Retinal pigment epithelial cell (primary cell): Measurements from ENCODE around the gene MAP3K10.
A peak's percentile ranks its signal among the peaks of the same experiment; 100 is the strongest.

Source experiments
- DNase-seq: peaks from one replicate; pipeline ENCODE4 v3.0.0-alpha.2; 2010; ENCODE audit warnings: low read depth
- H3K4me3 ChIP-seq: 2 replicates; pipeline ENCODE4 v1.5.1; 2011; ENCODE audit warnings: mild to moderate bottlenecking, low read length, control low read depth, moderate library complexity
- TF ChIP-seq, protein P1 (sequence below): conservative IDR thresholded peaks from 2 replicates; pipeline ENCODE4 v1.5.1; 2011; ENCODE audit warnings: low read depth, low read length, control low read depth, inconsistent platforms

Gene MAP3K10

GRCh38 chr19:40224342-40225150, 33.3 kb downstream of the MAP3K10 start:
- DNase-seq, result no peak
- no peak overlapping the region for H3K4me3 ChIP-seq
- TF ChIP-seq, protein P1, sequence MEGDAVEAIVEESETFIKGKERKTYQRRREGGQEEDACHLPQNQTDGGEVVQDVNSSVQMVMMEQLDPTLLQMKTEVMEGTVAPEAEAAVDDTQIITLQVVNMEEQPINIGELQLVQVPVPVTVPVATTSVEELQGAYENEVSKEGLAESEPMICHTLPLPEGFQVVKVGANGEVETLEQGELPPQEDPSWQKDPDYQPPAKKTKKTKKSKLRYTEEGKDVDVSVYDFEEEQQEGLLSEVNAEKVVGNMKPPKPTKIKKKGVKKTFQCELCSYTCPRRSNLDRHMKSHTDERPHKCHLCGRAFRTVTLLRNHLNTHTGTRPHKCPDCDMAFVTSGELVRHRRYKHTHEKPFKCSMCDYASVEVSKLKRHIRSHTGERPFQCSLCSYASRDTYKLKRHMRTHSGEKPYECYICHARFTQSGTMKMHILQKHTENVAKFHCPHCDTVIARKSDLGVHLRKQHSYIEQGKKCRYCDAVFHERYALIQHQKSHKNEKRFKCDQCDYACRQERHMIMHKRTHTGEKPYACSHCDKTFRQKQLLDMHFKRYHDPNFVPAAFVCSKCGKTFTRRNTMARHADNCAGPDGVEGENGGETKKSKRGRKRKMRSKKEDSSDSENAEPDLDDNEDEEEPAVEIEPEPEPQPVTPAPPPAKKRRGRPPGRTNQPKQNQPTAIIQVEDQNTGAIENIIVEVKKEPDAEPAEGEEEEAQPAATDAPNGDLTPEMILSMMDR, result no peak

DNA sequence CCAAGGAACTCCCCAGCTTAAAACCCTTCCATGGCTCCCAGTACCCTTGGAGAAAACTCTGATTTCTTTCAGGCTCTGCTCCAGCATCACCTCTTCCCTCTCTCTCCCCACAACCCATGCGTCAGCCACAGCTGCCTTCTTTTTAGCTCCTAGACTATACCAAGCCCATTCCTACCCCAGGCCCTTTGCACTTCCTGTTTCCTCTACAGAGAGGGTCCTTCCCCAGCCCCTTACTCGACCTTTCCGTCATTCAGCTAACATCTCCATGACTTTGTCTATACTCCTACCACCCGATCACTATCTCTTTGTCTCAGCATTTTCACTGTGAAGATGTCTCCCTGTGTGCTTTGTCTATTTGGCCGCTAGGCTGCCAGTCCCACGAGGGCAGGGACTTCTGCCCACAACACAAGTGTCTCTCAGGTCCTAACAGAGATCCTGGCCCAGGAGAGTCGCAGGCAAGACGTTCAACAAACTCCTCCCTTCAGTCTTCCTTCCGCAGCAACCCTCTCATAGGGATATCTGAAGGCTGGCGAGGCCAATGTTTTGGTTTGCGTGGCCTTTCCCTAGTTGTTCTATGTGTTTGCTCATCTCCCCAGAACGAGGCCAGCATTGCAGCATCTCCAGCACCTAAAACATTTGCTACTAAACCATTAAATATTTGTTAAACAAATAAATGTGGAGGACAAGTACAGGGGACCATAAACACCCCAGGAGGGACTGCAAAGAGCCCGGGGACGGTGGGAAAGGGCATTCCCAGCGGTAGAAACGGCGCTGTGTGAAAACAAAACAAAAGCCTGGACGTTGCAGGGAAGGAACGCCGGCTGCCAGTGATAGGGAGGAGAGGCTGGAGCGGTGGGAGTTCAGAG, 34.4 kb downstream of the MAP3K10 start:
- no peak for DNase-seq
- H3K4me3 ChIP-seq, result peak overlapping the region; percentile 17
- TF ChIP-seq, protein P1, result no peak

DNA sequence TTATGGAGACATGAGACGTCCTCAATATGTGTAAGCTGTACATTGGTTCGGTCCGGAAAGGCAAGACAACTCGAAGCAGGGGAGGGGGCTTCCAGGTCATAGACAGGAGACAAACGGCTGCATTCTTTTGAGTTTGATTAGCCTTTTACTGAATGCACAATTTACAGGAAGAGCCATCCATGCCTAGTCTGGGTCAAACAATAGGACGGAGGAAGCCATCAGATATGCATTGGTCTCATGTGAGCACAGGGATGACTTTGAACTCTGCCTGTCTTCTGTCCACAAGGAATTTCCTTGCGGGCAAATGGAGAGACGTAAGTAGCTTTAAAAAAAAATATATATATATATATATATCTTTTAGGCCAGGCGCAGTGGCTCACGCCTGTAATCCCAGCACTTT, 37.1 kb downstream of the MAP3K10 start:
- no peak for DNase-seq
- H3K4me3 ChIP-seq, result no peak overlapping the region
- TF ChIP-seq, protein P1, result no peak

DNA sequence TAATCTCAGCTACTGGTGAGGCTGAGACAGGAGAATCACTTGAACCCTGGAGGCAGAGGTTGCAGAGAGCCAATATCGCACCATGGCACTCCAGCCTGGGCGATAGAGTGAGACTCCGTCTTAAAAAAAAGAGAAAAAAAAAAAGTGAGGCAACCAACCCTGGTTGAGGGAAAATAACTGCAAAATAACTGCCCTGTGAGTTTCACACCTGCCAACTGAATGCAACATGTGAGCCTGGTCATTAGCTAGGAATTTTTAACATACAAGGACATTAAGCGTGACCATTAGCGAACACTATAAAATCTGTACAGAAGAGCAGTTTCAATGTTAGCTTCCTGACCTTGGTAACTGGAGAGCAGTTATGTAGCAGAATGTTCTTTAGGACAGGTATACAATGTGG, 37.6 kb downstream of the MAP3K10 start:
- TF ChIP-seq, protein P1, result no peak
- no peak for DNase-seq
- no peak overlapping the region for H3K4me3 ChIP-seq

DNA sequence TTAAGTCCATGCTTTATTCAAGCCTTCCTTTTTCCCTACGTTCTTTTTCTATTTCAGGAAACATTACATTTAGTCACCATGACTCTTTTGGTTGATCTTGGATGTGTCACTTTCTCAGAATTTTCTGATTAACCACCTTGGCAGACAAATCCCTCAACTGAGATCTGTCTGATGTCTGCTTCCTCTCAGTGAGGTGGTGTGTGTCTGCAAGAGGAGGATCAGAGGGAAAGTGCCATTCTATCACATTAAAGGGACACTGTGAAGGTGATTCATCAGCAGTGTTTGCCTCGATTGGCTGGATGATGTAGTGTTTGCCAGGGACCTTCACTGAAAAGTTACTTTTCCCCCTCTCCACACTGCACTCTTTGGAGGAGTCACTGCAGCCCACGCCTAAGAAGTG, 38.3 kb downstream of the MAP3K10 start:
- TF ChIP-seq, protein P1, result no peak
- no peak overlapping the region for H3K4me3 ChIP-seq
- DNase-seq, result no peak

DNA sequence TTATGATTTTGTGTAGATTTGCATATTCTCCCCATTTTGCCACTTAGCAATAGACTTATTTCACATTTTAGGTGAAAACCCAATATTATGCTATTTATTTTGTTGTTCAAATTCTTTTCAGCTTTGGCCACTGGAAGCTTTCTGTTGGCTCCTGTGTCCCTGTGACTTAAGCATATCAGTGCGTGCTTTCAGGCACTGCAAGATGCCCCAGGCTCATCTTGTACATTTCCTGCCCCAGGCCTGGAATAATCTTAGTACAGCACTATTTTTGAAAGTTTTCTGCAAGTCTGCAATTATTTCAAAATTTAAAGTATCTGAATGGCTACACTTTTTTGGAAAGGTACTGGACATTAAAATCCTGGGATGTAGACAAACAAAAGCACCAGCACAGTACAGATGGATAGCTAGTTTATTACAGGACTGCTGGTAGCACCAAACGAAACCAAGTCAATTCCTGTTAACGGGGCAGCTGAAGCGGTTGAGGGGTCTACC, 38.7 kb downstream of the MAP3K10 start:
- DNase-seq, result no peak
- TF ChIP-seq, protein P1, result no peak
- no peak overlapping the region for H3K4me3 ChIP-seq

DNA sequence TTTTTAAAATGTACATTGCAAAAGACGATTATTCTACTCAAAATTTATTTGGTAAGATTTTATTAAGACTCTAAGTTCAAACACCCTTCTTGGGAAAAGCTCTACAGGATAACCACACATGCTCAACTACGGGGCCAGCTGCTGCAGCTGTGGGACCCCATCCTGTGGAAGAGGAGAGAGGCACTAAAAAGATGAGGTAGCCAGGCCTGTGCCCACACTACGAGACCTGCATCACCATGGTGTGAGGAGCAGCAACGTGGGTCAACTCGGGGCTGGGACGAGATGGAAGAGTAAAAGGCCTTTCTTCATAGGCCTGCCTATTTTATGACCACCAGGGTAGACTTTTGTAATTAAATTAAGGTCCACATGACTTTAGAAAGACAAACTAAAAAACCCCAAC, 39.8 kb downstream of the MAP3K10 start:
- H3K4me3 ChIP-seq, result no peak overlapping the region
- TF ChIP-seq, protein P1, result no peak
- no peak for DNase-seq
